GM12878 (cell line): ENCODE data around the gene RIT1. TPM values are rescaled to one million over a fixed set of nuclear protein-coding genes. Genes with fewer than 3 reads are reported as not detected.
A peak's percentile ranks its signal among the peaks of the same experiment; 100 is the strongest.

ENCODE experiments used
- ATAC-seq: fragments of 200-7000 bp; cut with Tn5 transposase; 3 replicates; pipeline ENCODE4 v1.9.1; 2020; ENCODE audit warnings: mild to moderate bottlenecking, moderate library complexity
- BruUV-seq: library from RNA; stranded (reverse); fragments of 400-500 nt; replicated peaks from 2 replicates; lab custom pipeline; 2021; lab: Mats Ljungman, UMichigan
- CTCF ChIA-PET: fragments of 300-600 bp; sonication (Branson Sonifier 250); formaldehyde crosslinking; extraction: SDS; loops from one replicate; lab custom pipeline; 2021; ENCODE audit warnings: inconsistent platforms; lab: Yijun Ruan, JAX
- POLR2A ChIA-PET: fragments of 350-600 bp; formaldehyde crosslinking; extraction: SDS; loops from one replicate; lab custom pipeline; 2021; ENCODE audit warnings: inconsistent platforms; lab: Charles Lee
- RAD21 ChIA-PET: fragments of 300-600 bp; sonication (Branson Sonifier 250); formaldehyde crosslinking; loops from one replicate; lab custom pipeline; 2023; ENCODE audit warnings: antibody characterized with exemption; ENCODE audit not compliant: unreplicated experiment; lab: Charles Lee
- SMC1A ChIA-PET: fragments of 300-600 bp; sonication (Branson Sonifier 250); formaldehyde crosslinking; loops from one replicate; lab custom pipeline; 2023; ENCODE audit not compliant: unreplicated experiment, uncharacterized antibody; lab: Charles Lee
- DNase-seq: peaks from one replicate; pipeline ENCODE4 v3.0.0-alpha.2; 2011; ENCODE audit warnings: low read depth, low spot score
- FAIRE-seq: peaks from 3 replicates; lab custom pipeline; 2011; peaks lifted over from hg19 to GRCh38; lab: Jason Lieb, UNC
- H2AFZ ChIP-seq: 2 replicates; pipeline ENCODE4 v1.6.0; 2011; ENCODE audit warnings: low read depth, low read length, control low read depth; ENCODE audit not compliant: control insufficient read depth
- H3K27ac ChIP-seq: 2 replicates; pipeline ENCODE4 v1.5.1; 2011; ENCODE audit warnings: control low read depth; ENCODE audit not compliant: control insufficient read depth, insufficient read depth
- H3K27me3 ChIP-seq, 2 experiments: replicated peaks in 1 of 2; 2 replicates each; pipeline versions ENCODE4 v1.6.0 to v1.6.1; 2011; ENCODE audit warnings: low read length in 1 of 2; ENCODE audit not compliant: control insufficient read depth in 2 of 2, insufficient read depth in 2 of 2
- H3K36me3 ChIP-seq, 2 experiments: 2 replicates each; pipeline ENCODE4 v1.5.1; 2011; ENCODE audit warnings: low read length in 1 of 2; ENCODE audit not compliant: control insufficient read depth in 2 of 2, insufficient read depth in 2 of 2
- H3K4me1 ChIP-seq: 2 replicates; pipeline ENCODE4 v1.6.1; 2011; ENCODE audit warnings: mild to moderate bottlenecking, low read length, moderate library complexity, mixed read lengths; ENCODE audit not compliant: control insufficient read depth, insufficient read depth
- H3K4me2 ChIP-seq: 2 replicates; pipeline ENCODE4 v1.6.0; 2011; ENCODE audit warnings: control low read depth; ENCODE audit not compliant: control insufficient read depth, insufficient read depth
- H3K4me3 ChIP-seq: fragments of 200-600 bp; sonication (generic); 2 replicates; pipeline ENCODE4 v1.5.1; 2016
- H3K79me2 ChIP-seq: 2 replicates; pipeline ENCODE4 v1.6.0; 2011; ENCODE audit warnings: low read length; ENCODE audit not compliant: control insufficient read depth, insufficient read depth
- H3K9ac ChIP-seq: 2 replicates; pipeline ENCODE4 v1.8.0; 2011; ENCODE audit warnings: low read length, control low read depth, mixed read lengths; ENCODE audit not compliant: control insufficient read depth, insufficient read depth
- H3K9me3 ChIP-seq: replicated peaks from 3 replicates; pipeline ENCODE4 v1.5.1; 2011; ENCODE audit warnings: mild to moderate bottlenecking, low read length; ENCODE audit not compliant: control insufficient read depth, insufficient read depth
- H4K20me1 ChIP-seq: 2 replicates; pipeline ENCODE4 v1.6.0; 2011; ENCODE audit not compliant: control insufficient read depth, insufficient read depth
- BRCA1 ChIP-seq: IDR thresholded peaks from 2 replicates; pipeline ENCODE4 v1.6.1; 2011; ENCODE audit warnings: low read depth, low read length, improper control_type of control experiment
- CREB1 ChIP-seq: IDR thresholded peaks from 2 replicates; pipeline ENCODE4 v1.6.1; 2012; ENCODE audit warnings: low read depth, mild to moderate bottlenecking, inconsistent platforms
- POLR2AphosphoS2 ChIP-seq: IDR thresholded peaks from 2 replicates; pipeline ENCODE4 v1.6.1; 2011; ENCODE audit warnings: low read depth, mild to moderate bottlenecking, low read length, improper control_type of control experiment, moderate library complexity
- WRNIP1 ChIP-seq: IDR thresholded peaks from 2 replicates; pipeline ENCODE4 v1.6.1; 2011; ENCODE audit warnings: low read depth, low read length, improper control_type of control experiment, borderline replicate concordance
- WGBS: methylation state at CpG from one replicate; pipeline ENCODE4 v1.1.6; 2016; ENCODE audit warnings: low lambda C conversion rate; ENCODE audit not compliant: insufficient replicate concordance, insufficient coverage; ENCODE audit errors: missing lambda C conversion rate; 5-methylcytosine and 5-hydroxymethylcytosine counted together
- in situ Hi-C: fragments of 300-500 bp; cut with MboI; formaldehyde crosslinking; loops from 9 replicates; pipeline ENCODE4 v1.14.3; 2018; ENCODE audit warnings: mixed read lengths
- intact Hi-C: fragments of 100-400 bp; cut with micrococcal nuclease; formaldehyde crosslinking; loops from one replicate; pipeline ENCODE4 v1.14.2; 2022; ENCODE audit not compliant: unreplicated experiment
- polyA plus RNA-seq, 11 experiments: library from polyadenylated mRNA; depleted of rRNA in 4 of 11; unstranded in 6 of 11; stranded (reverse) in 5 of 11; fragments of >200 nt; fragmentation: Nextera tagmentation in 4 of 11; fragmentation: Illumina TruSeq in 1 of 11; extraction: Ambion mirVana in 4 of 11; extraction: Trizol in 1 of 11; gene quantifications; 1 replicate in 1 of 11; 2 replicates in 10 of 11; pipeline versions ENCODE4 v1.2.1 to v1.2.3, GENCODE V29; 2011 to 2016; ENCODE audit warnings: inconsistent platforms in 2 of 11, missing spikeins in 2 of 11, low read depth in 1 of 11
- total RNA-seq, 4 experiments: library from RNA; depleted of rRNA in 3 of 4; stranded (reverse); fragments of >200 nt in 3 of 4; fragmentation: Illumina TruSeq in 1 of 4; extraction: Trizol in 1 of 4; gene quantifications; 2 replicates each; pipeline versions ENCODE4 v1.2.1 to v1.2.3, GENCODE V29; 2013 to 2021
- TF ChIP-seq, protein P1 (sequence below): fragments of 450-650 bp; IDR thresholded peaks from 2 replicates; pipeline ENCODE4 v1.6.1; 2017; ENCODE audit warnings: mild to moderate bottlenecking
- TF ChIP-seq, protein P2 (sequence below): fragments of 450-650 bp; IDR thresholded peaks from 2 replicates; pipeline ENCODE4 v1.6.1; 2017; ENCODE audit warnings: mild to moderate bottlenecking, moderate library complexity
- TF ChIP-seq, protein P3 (sequence below): fragments of 450-650 bp; IDR thresholded peaks from 2 replicates; pipeline ENCODE4 v1.6.1; 2016; ENCODE audit warnings: mild to moderate bottlenecking, moderate library complexity, borderline replicate concordance
- TF ChIP-seq, protein P4 (sequence below): IDR thresholded peaks from 2 replicates; pipeline ENCODE4 v1.6.1; 2012; ENCODE audit warnings: low read depth, low read length, improper control_type of control experiment

Gene RIT1
- total and polyA plus RNA-seq, 10 of the 15 experiments (the other 5 are each of a cell fraction or from before 2014, with no cell fraction given), result 6.8 to 61.5 (median 13.7) TPM

DNA sequence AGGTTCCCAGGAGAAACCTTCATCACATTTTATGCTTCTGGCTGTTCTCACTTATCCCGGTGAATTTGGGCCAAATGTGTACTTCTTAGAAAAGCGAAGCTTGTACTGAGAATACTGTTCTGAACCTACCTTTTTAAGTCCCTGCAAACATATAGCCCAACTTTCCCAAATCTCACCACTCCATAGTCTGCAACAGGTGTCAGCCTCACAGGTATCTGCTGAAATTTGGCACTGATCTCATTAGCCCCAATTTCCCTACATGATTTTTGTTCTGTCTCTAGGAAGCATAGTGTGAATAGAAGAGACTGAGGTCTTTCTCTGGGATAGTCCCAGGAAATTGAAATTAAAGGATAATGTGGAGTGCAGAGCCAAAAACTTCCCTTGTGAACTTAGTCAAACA lies 11.5 kb downstream of the RIT1 start:
- no peak for FAIRE-seq
- in situ Hi-C loops, result no loop called here
- H3K27ac ChIP-seq, result no peak overlapping the region
- CTCF ChIA-PET, result interaction anchor here (1.3 to 1.9 kb wide), 3 partner anchors 17 to 166 kb away, joined by 3 to 8 read pairs (median 7); no protein-coding TSS in a partner anchor
- intact Hi-C loops, result no loop called here
- H3K4me3 ChIP-seq, result no peak overlapping the region
- no peaks in the 10 kb centered on the region for H4K20me1 ChIP-seq
- no peaks in the 10 kb centered on the region for H3K9me3 ChIP-seq
- peaks cover 6 to 24% of the 10 kb centered on the region in 2 experiments for H3K36me3 ChIP-seq
- no peak for DNase-seq
- 98% methylated on average over 2 of the region's 2 CpGs for WGBS
- no peak for ATAC-seq
- SMC1A ChIA-PET, result interaction anchor here (0.8 to 1.8 kb wide), 4 partner anchors 16 to 166 kb away, joined by 3 to 6 read pairs (median 4); no protein-coding TSS in a partner anchor
- H3K4me2 ChIP-seq, result no peak overlapping the region
- H3K9ac ChIP-seq, result no peak overlapping the region
- H2AFZ ChIP-seq, result no peak overlapping the region
- no peaks in the 10 kb centered on the region for H3K4me1 ChIP-seq
- POLR2A ChIA-PET, result interaction anchor here (0.7 to 1.8 kb wide), 2 partner anchors 10 to 117 kb away, joined by 4 to 5 read pairs; no protein-coding TSS in a partner anchor
- TF ChIP-seq BRCA1, result no peak
- no peak for TF ChIP-seq CREB1
- TF ChIP-seq, protein P1, sequence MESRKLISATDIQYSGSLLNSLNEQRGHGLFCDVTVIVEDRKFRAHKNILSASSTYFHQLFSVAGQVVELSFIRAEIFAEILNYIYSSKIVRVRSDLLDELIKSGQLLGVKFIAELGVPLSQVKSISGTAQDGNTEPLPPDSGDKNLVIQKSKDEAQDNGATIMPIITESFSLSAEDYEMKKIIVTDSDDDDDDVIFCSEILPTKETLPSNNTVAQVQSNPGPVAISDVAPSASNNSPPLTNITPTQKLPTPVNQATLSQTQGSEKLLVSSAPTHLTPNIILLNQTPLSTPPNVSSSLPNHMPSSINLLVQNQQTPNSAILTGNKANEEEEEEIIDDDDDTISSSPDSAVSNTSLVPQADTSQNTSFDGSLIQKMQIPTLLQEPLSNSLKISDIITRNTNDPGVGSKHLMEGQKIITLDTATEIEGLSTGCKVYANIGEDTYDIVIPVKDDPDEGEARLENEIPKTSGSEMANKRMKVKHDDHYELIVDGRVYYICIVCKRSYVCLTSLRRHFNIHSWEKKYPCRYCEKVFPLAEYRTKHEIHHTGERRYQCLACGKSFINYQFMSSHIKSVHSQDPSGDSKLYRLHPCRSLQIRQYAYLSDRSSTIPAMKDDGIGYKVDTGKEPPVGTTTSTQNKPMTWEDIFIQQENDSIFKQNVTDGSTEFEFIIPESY, result no peak
- TF ChIP-seq POLR2AphosphoS2, result no peak
- no peak for TF ChIP-seq WRNIP1
- TF ChIP-seq, protein P2, sequence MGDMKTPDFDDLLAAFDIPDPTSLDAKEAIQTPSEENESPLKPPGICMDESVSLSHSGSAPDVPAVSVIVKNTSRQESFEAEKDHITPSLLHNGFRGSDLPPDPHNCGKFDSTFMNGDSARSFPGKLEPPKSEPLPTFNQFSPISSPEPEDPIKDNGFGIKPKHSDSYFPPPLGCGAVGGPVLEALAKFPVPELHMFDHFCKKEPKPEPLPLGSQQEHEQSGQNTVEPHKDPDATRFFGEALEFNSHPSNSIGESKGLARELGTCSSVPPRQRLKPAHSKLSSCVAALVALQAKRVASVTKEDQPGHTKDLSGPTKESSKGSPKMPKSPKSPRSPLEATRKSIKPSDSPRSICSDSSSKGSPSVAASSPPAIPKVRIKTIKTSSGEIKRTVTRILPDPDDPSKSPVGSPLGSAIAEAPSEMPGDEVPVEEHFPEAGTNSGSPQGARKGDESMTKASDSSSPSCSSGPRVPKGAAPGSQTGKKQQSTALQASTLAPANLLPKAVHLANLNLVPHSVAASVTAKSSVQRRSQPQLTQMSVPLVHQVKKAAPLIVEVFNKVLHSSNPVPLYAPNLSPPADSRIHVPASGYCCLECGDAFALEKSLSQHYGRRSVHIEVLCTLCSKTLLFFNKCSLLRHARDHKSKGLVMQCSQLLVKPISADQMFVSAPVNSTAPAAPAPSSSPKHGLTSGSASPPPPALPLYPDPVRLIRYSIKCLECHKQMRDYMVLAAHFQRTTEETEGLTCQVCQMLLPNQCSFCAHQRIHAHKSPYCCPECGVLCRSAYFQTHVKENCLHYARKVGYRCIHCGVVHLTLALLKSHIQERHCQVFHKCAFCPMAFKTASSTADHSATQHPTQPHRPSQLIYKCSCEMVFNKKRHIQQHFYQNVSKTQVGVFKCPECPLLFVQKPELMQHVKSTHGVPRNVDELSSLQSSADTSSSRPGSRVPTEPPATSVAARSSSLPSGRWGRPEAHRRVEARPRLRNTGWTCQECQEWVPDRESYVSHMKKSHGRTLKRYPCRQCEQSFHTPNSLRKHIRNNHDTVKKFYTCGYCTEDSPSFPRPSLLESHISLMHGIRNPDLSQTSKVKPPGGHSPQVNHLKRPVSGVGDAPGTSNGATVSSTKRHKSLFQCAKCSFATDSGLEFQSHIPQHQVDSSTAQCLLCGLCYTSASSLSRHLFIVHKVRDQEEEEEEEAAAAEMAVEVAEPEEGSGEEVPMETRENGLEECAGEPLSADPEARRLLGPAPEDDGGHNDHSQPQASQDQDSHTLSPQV, result no peak
- TF ChIP-seq, protein P3, sequence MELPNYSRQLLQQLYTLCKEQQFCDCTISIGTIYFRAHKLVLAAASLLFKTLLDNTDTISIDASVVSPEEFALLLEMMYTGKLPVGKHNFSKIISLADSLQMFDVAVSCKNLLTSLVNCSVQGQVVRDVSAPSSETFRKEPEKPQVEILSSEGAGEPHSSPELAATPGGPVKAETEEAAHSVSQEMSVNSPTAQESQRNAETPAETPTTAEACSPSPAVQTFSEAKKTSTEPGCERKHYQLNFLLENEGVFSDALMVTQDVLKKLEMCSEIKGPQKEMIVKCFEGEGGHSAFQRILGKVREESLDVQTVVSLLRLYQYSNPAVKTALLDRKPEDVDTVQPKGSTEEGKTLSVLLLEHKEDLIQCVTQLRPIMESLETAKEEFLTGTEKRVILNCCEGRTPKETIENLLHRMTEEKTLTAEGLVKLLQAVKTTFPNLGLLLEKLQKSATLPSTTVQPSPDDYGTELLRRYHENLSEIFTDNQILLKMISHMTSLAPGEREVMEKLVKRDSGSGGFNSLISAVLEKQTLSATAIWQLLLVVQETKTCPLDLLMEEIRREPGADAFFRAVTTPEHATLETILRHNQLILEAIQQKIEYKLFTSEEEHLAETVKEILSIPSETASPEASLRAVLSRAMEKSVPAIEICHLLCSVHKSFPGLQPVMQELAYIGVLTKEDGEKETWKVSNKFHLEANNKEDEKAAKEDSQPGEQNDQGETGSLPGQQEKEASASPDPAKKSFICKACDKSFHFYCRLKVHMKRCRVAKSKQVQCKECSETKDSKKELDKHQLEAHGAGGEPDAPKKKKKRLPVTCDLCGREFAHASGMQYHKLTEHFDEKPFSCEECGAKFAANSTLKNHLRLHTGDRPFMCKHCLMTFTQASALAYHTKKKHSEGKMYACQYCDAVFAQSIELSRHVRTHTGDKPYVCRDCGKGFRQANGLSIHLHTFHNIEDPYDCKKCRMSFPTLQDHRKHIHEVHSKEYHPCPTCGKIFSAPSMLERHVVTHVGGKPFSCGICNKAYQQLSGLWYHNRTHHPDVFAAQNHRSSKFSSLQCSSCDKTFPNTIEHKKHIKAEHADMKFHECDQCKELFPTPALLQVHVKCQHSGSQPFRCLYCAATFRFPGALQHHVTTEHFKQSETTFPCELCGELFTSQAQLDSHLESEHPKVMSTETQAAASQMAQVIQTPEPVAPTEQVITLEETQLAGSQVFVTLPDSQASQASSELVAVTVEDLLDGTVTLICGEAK, result no peak
- TF ChIP-seq, protein P4, sequence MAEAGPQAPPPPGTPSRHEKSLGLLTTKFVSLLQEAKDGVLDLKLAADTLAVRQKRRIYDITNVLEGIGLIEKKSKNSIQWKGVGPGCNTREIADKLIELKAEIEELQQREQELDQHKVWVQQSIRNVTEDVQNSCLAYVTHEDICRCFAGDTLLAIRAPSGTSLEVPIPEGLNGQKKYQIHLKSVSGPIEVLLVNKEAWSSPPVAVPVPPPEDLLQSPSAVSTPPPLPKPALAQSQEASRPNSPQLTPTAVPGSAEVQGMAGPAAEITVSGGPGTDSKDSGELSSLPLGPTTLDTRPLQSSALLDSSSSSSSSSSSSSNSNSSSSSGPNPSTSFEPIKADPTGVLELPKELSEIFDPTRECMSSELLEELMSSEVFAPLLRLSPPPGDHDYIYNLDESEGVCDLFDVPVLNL, result no peak
- BruUV-seq, result TSS peak; percentile 58
- no peaks in the 10 kb centered on the region for H3K27me3 ChIP-seq
- RAD21 ChIA-PET, result interaction anchor here (2.1 kb wide), 2 partner anchors 17 to 39 kb away, joined by 5 to 6 read pairs; no protein-coding TSS in a partner anchor
- no peaks in the 10 kb centered on the region for H3K79me2 ChIP-seq
